ENCODE results near the gene AKNA.

- TF ChIP-seq POU2F2 (IDR thresholded peaks at IDR 0.05; ENCODE audit: low read depth, low read length) (no peak), POLR2AphosphoS5 (IDR thresholded peaks at IDR 0.05; ENCODE audit: low read depth, low read length) (no peak), POLR2A (IDR thresholded peaks at IDR 0.05; ENCODE audit: low read depth, low read length) (no peak), SPI1 (IDR thresholded peaks at IDR 0.05; ENCODE audit: low read depth, low read length) (no peak), TAF1 (IDR thresholded peaks at IDR 0.05; ENCODE audit: low read depth, low read length) (no peak)
These were observed 40.7 kb upstream of the AKNA start for GRCh38 chr9:114428466-114428865.
